Measurements from ENCODE around the gene MORN5. TPM values are rescaled to one million over a fixed set of nuclear protein-coding genes. Genes with fewer than 3 reads are reported as not detected.
A peak's percentile ranks its signal among the peaks of the same experiment; 100 is the strongest.

MORN5 gene
- total and polyA plus RNA-seq, 4 donors: 17.9 to 22.9 (median 18.6) TPM

GRCh38 chr9:122135529-122135859 lies 24.2 kb upstream of the MORN5 start:
- H3K9ac ChIP-seq (ENCODE audit: insufficient read depth in 1 of 2, low read length in 2 of 2): no peak overlapping the region
- WGBS, 2 donors: 87 to 93% methylated on average over 7 of the region's 7 CpGs
- peaks cover 0 to 3% (median 0%) of the 10 kb centered on the region in 3 donors for H3K27me3 ChIP-seq (ENCODE audit: control insufficient read depth in 3 of 3, insufficient read depth in 3 of 3, low read length in 2 of 3)
- peaks cover 0 to 12% (median 6%) of the 10 kb centered on the region in 5 donors for H3K4me1 ChIP-seq (ENCODE audit: control insufficient read depth in 5 of 5, insufficient read depth in 5 of 5, low read length in 5 of 5)
- ATAC-seq (ENCODE audit: insufficient read depth, low FRiP score) (no peak), DNase-seq (no peak)
- no peak overlapping the region for H3K4me3 ChIP-seq
- H3K36me3 ChIP-seq (ENCODE audit: control insufficient read depth in 4 of 4, insufficient read depth in 4 of 4, low read length in 4 of 4): no peaks in the 10 kb centered on the region
- no peak for TF ChIP-seq CTCF (IDR thresholded peaks at IDR 0.05; ENCODE audit: control extremely low read depth, extremely low read depth)
- no peak overlapping the region for H3K27ac ChIP-seq (ENCODE audit: low read depth in 1 of 2, low read length in 1 of 2)
- H3K9me3 ChIP-seq (ENCODE audit: control insufficient read depth in 4 of 4, insufficient read depth in 3 of 4, low read length in 3 of 4): no peaks in the 10 kb centered on the region

GRCh38 chr9:122138560-122139268 lies 21.0 kb upstream of the MORN5 start:
- H3K4me3 ChIP-seq: no peak overlapping the region
- DNase-seq: no peak
- ATAC-seq (ENCODE audit: insufficient read depth, low FRiP score): no peak
- H3K4me1 ChIP-seq (ENCODE audit: control insufficient read depth in 5 of 5, insufficient read depth in 5 of 5, low read length in 5 of 5): peaks cover 0 to 13% (median 7%) of the 10 kb centered on the region in 5 donors
- 82 to 88% methylated on average over 10 of the region's 10 CpGs for WGBS, 2 donors
- TF ChIP-seq CTCF (IDR thresholded peaks at IDR 0.05; ENCODE audit: control extremely low read depth, extremely low read depth): no peak
- H3K36me3 ChIP-seq (ENCODE audit: control insufficient read depth in 4 of 4, insufficient read depth in 4 of 4, low read length in 4 of 4): peaks cover under 1 to 11% (median 4%) of the 10 kb centered on the region in 4 donors
- no peak overlapping the region for H3K9ac ChIP-seq (ENCODE audit: insufficient read depth in 1 of 2, low read length in 2 of 2)
- no peaks in the 10 kb centered on the region for H3K27me3 ChIP-seq (ENCODE audit: control insufficient read depth in 3 of 3, insufficient read depth in 3 of 3, low read length in 2 of 3)
- H3K9me3 ChIP-seq (ENCODE audit: control insufficient read depth in 4 of 4, insufficient read depth in 3 of 4, low read length in 3 of 4): no peaks in the 10 kb centered on the region
- H3K27ac ChIP-seq (ENCODE audit: low read depth in 1 of 2, low read length in 1 of 2): no peak overlapping the region

GRCh38 chr9:122140368-122141193 lies 19.1 kb upstream of the MORN5 start:
- Histone ChIP-seq H3K4me3 (no peak overlapping the region), H3K27ac (ENCODE audit: low read depth in 1 of 2, low read length in 1 of 2) (no peak overlapping the region), H3K36me3 (ENCODE audit: control insufficient read depth in 4 of 4, insufficient read depth in 4 of 4, low read length in 4 of 4) (peaks cover 12 to 26% (median 19%) of the 10 kb centered on the region in 4 donors), H3K9me3 (ENCODE audit: control insufficient read depth in 4 of 4, insufficient read depth in 3 of 4, low read length in 3 of 4) (no peaks in the 10 kb centered on the region), H3K27me3 (ENCODE audit: control insufficient read depth in 3 of 3, insufficient read depth in 3 of 3, low read length in 2 of 3) (no peaks in the 10 kb centered on the region), H3K4me1 (ENCODE audit: control insufficient read depth in 5 of 5, insufficient read depth in 5 of 5, low read length in 5 of 5) (peaks cover 0 to 23% (median 6%) of the 10 kb centered on the region in 5 donors), H3K9ac (ENCODE audit: insufficient read depth in 1 of 2, low read length in 2 of 2) (peak overlapping the region in 1 of 2 donors; percentile 27)
- WGBS, 2 donors: 76 to 77% methylated on average over 8 of the region's 8 CpGs
- no peak for TF ChIP-seq CTCF (IDR thresholded peaks at IDR 0.05; ENCODE audit: control extremely low read depth, extremely low read depth)
- ATAC-seq (ENCODE audit: insufficient read depth, low FRiP score) (no peak), DNase-seq (no peak)
